Stimulated activated CD8-positive, alpha-beta memory T cell treated with anti-CD3 and anti-CD28 coated beads, Interleukin-2, amount 100 ng/mL, for 1 hour (primary cell): Measurements from ENCODE around the gene NEK8.

Source experiments
- DNase-seq, 2 donors: peaks; one replicate each; pipeline ENCODE4 v3.0.0-alpha.2; 2020; ENCODE audit warnings: low read depth in 2 of 2

The NEK8 gene

DNA sequence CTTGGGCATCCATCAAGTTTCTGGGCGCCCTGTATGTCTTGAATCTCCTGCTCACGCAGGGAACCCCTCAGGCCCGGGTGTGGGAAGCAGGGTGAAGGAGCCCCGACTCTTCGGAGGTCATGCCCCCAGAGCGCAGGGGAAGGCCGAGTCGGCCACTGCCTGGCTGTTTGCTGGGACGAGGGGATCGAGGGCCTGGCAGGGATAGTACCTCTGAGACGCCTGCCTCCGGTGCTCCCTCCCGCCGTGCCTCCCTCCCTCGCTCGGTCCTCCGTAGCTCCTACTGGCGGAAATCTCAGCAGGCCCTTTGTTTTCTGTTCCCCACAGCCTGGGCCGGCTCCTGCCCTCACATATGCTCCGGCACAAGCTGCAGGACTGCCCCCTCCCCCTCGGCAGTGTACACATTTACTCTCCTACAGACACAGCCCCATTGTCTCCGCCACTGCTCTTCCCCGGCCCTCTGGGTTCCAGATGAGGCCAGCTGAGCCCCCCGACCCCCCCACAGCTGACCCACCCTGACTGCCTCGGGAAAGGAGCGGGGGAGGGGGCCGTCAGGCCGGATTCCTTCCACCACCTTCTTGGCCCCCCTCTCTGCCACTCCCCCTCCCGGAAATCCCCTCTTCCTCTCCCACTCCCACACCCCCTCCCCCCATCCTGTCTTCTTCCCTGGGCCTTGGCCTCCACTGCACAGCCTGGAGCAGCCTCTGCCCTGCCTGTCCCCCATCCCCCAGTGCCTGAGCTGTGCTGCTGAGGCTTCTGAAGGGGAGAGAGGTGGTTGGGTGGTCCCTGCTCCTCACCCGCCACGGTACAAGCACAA is 16.6 kb downstream of the NEK8 start:
- DNase-seq, result no peak

DNA sequence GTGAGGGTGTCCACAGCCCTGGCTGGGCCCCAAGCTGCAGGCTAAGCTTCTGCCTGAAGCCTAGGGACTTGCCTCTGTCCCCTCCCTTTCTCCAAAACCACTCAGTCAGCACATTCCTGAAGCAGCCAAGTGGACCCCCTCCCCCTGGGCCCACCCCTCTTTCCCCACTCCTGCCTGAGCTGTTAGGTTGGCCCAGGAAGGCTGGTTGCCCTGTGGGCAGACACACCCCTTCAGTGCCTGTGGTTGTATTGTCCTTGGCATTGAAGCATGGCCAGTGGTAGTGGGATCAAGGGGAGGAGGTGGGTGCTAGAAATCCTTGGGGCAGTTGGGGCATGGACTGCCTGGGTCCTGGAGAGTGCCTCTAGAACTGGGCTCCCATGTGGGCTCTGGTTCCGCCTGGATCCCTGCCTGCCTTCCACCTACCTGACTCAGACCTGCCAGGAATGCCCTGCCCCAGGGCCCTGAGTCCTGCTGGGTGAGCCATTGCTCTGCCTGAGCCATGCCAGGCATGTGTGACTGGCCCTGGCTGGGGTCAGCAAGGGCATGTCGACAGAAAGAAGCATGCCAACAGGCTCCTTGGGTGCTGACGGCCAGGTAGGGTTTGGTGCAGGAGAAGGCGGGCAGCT is 17.3 kb downstream of the NEK8 start:
- DNase-seq, result no peak

DNA sequence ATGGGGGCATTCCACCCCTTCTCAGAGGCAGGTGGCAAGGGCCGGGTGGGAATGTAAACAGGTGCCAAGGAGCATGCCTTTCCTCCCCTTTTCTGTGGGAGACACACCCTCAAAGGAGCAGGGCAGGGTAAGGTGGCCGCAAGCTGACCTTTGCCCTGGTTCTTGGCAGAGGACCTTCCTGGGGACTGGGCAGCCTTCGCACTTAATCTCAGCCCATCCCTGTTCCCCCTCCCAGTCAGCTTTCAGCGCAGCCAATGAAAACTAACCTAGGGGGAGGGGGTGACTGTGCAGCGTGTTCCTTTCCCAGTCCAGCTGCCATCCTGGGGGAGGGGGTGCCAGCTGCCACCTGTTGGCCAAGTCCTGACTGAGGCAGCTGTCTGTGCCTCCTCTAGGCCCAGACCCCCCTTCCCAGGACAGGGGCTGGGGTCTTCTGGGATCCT is 18.0 kb downstream of the NEK8 start:
- DNase-seq, result no peak

DNA sequence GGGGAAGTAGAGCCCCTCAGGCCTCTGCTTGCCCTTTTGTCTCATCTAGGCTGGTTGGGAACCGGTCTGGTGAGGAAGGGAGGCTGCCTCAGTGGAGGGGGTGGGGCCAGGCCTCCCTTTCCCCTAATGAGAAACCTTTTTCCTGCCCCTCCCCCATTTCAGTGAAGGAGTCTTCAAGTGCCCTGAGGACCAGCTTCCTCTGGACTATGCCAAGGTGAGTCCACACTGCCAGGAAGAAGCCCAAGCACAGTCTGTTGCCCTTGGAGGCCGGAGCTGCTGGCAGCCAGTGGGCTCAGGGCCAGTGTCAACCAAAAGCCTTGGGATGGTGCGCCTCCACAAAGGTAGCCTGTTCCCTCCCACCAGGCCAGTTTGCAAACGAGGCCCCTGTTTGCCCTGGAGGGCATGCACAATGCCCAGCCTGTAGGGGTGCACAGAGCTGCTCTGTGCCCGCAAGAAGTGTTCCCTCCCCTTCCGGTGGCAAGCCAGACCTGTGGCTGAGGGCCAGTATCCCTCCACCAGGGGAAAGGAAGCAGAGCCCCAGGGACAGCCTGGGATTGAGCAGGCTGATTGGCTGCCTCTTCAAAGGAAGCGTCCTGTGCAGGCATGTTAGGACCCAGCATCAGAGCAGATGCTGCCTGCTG is 18.6 kb downstream of the NEK8 start:
- DNase-seq, result no peak

DNA sequence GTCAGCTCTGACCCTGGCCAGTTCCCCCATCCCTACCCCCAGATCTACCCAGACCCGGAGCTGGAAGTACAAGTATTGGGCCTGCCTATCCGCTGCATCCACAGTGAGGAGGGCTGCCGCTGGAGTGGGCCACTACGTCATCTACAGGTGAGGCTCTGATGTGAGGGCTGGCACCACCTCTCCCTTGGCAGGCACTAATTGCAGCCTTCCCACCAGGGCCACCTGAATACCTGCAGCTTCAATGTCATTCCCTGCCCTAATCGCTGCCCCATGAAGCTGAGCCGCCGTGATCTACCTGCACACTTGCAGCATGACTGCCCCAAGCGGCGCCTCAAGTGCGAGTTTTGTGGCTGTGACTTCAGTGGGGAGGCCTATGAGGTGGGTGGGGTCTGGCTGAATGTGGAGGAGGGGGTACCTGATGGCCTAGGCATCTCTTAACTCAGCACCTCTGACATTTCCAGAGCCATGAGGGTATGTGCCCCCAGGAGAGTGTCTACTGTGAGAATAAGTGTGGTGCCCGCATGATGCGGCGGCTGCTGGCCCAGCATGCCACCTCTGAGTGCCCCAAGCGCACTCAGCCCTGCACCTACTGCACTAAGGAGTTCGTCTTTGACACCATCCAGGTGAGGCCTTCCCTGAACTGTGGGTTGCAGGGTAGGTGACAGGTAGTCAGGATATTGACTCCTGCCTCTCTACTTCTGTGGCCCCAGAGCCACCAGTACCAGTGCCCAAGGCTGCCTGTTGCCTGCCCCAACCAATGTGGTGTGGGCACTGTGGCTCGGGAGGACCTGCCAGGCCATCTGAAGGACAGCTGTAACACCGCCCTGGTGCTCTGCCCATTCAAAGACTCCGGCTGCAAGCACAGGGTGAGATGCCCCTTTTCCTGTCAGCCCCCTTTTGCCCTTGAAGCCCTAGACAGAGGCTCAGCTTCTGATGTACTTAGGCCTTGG is 19.5 kb downstream of the NEK8 start:
- no peak for DNase-seq

DNA sequence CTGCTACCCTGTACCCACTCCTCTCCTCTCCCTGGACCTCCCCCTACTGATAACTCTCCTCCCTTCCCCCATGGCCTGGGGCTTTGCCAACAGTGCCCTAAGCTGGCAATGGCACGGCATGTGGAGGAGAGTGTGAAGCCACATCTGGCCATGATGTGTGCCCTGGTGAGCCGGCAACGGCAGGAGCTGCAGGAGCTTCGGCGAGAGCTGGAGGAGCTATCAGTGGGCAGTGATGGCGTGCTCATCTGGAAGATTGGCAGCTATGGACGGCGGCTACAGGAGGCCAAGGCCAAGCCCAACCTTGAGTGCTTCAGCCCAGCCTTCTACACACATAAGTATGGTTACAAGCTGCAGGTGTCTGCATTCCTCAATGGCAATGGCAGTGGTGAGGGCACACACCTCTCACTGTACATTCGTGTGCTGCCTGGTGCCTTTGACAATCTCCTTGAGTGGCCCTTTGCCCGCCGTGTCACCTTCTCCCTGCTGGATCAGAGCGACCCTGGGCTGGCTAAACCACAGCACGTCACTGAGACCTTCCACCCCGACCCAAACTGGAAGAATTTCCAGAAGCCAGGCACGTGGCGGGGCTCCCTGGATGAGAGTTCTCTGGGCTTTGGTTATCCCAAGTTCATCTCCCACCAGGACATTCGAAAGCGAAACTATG is 20.4 kb downstream of the NEK8 start:
- DNase-seq, result no peak

DNA sequence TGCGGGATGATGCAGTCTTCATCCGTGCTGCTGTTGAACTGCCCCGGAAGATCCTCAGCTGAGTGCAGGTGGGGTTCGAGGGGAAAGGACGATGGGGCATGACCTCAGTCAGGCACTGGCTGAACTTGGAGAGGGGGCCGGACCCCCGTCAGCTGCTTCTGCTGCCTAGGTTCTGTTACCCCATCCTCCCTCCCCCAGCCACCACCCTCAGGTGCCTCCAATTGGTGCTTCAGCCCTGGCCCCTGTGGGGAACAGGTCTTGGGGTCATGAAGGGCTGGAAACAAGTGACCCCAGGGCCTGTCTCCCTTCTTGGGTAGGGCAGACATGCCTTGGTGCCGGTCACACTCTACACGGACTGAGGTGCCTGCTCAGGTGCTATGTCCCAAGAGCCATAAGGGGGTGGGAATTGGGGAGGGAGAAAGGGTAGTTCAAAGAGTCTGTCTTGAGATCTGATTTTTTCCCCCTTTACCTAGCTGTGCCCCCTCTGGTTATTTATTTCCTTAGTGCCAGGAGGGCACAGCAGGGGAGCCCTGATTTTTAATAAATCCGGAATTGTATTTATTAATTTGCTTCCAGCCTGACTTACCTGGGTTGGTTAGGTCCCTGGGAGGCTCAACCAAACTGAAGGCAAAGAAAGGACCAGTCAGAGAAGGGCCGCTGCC is 21.1 kb downstream of the NEK8 start:
- no peak for DNase-seq

DNA sequence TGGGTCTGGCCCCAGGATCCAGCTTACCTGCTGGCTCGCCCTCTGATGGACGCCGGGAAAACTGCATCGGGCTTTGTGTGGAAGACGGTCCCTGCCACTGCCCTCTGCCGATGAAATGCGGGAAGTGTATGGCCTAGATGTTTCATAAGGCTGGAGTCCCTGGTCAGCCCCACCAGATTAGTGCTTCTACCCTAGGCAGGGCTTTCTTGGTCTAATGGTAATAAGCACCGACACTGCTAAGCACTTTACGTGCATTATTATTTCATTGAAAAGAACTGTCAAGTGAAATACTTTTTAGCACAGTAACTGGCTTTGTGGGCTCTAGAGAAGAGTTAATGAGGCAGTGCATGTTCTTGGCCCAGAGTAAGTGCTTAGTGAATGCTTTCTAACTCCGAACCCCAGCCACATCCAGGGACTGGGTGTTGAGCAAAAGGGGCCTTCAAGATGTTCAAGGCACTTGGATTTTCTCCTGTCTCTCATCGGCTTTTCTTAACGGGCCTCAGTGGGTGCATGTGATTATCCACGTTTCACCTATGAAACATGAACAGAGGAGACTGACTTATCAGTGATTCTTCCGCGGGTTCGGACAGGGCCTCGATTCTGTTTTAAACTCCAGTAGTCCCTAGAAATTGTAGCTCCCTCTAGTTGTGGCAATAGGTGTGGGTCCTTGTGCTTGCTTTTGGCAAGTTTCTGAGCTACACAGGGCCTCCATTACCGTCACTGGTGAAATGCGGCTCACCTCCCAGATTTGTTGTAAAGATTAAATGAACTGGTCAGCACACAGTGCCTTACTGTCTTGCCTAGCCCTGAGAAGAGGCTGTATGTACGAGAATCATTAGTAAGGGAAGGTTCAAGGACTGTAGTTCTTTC is 21.8 kb downstream of the NEK8 start:
- DNase-seq, result peak; percentile 73 to 76

DNA sequence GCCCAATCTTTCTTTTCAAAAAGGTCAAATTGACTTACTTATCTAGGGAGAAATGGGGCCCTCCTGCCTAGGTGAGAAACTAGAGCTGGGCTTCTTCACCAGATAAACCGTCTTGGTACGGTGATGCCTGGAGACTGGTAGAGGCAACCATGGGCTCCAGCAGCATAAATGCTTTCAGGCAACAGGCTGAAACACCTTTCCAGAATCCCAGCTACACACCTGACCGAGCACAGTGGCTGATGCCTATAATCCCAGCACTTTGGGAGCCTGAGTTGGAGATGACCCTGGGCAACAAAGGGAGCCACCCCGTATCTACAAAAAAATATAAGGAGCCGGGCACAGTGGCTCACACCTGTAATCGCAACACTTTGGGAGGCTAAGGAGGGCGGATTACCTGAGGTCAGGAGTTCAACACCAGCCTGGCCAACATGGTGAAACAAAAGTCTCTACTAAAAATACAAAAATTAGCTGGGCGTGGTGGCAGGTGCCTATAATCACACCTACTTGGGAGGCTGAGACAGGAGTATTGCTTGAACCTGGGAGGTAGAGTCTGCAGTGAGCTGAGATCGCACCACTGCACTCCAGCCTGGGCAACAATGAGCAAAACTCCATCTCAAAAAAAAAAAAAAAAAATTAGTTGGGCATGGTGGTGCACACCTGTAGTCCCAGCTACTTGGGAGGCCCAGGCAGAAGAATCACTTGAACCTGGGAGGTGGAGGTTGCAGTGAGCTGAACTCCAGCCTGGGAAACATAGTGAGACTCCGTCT is 23.2 kb downstream of the NEK8 start:
- no peak for DNase-seq

DNA sequence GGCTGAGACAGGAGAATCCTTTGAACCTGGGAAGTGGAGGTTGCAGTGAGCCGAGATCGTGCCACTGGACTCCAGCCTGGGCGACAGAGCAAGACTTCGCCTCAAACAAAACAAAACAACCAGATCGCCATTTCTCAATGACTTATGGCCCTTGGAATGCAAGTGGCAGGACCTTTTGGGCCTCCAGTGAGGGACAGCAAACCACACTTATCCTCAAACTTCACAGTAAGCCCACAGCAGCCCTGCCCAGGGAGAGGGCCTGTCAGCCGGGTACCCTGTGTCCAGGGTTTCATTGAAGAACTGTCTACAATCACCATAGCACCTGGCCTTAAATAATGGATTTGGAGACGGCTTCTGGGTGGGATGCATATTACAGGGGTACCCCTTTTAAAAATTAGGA is 26.9 kb downstream of the NEK8 start:
- no peak for DNase-seq

DNA sequence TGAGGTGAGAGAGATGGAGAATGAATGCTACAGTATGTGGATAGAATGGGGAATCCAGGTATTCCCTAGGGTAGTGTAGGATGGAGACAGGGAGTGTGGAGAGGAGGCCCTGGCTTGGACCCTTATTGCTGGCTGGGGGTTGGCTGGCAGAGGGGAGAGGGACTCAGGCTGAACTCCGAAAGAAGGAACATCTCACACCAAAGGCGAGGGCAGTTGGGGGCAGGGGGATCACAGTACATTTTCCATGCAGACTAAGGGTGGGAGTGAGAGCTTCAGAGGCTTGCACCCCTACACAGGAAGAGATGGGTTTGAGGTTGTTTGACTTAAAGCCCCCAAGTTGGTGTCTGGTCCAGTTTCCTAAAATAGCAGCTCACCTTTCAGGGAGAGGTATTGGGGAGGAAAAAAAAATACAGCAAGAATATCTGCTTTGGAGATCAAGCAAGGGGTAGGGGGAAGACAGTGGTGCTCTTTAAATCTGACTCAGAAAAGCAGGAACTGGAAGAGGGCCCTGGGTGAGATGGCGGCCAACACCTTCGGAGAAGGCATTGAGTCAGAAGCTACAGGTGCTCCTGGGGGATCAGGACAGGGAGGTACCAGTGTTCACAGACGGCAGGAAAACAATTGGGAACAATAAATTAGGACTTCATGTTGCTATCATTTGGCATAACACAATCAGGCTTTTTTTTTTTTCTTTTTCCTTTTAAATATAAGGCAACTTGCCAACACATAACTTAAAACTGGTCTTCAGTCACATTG is 27.6 kb downstream of the NEK8 start:
- no peak for DNase-seq

DNA sequence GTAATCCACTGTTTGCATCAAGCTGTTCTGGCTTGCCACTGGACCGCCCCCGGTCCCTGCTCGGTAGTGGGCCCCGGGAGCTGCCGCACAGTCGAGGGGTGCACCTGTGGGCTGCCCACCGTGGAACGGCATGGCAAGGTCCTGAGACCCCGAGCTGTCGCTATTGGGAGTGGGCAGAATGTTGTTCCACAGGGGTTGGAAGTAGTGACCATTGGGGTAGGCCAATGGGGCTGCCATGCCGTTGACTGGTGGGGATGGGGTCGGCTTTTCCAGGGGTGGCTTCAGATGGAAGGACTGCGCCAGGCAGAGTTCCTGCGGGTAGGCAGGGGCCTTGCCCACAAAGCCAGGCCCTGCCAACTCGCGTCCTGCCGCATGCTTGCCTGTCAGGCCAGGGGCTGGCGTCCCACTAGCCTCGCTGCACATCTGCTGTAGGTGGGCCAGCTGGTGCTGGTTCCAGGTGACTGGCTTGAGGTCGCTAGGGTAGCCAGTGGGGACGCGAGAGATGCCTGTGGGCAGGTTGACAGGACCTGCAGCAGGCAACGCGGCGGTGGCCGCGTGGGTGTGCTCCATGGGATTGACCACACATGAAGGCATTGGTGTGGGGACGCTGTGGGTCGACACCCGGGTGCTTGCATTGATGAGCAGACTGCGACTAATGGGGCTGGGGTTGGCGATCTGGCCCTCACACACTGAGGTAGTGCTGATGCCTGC is 30.0 kb downstream of the NEK8 start:
- no peak for DNase-seq

DNA sequence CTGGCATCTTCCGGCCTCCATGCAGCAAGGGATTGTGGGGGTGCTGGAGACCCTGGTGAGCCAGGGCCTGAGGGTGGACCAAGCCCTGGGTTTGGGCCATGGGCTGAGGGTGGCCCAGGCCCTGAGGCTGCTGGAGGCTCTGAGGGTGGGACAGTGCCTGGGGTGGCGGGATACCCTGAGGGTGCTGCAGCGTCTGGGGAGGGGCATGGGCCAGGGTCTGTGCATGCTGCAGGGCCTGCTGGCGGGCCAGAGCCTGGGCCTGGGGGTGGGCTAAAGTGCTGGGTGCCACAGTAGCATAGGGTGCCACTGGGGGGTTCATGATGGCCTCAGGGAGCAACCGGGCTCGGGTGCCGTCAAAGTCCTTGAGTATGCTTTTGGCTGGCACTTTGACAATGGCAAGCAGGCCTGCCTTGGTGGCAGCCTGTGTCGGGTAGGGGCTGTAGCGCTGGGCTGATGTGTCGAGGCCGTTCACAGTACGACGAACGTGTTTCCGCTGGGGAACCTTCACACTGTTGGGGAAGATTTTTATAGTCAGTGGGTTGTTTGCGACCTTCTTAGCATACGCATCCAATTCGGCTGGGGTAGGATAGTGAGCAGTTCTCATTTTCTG is 30.8 kb downstream of the NEK8 start:
- no peak for DNase-seq

DNA sequence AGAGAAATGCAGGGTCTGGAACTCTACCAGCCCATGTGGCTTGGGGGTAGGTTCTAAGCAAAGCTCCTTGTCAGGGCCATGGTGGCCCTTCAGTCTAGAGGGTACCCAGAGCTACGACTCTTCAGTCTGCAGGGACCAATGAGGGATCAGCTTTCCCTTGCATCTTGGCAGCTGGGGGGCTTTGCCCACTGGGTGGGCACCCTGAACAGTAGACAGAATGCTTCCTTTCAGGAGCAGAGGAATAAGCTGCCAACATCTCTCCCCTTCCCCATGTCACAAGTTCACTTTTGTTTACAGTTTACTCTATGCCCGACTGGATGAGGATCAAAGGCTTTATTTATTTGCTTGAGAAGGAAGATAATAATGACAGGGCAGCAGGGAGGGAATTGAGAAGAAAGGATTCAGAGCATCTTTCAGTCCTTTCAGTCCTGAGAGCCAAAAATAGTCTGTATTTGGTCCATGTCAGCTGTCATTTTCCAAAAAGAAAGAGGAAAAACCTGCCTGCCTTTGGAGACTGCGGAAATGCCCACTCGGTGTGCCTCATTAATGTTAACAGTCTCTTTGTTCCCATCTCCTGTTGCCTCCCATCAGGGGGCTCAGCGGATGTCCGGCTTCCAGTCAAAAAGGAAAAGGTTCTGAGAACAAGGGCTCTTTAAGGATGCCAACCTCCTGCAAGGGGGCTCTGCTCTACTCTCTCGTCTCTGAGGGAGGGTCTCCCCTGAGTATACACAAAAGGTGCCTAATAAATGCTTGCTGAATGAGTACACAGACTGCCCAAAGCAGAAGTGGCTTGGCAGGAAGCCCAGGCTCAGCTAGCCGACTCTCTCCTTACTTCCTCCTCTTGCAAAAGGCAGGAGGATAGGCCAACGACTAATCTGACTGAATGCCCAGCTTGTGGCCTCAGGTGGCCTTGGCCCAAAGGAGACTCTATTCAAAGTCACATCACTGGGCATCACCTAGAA is 32.3 kb downstream of the NEK8 start:
- DNase-seq, result no peak

DNA sequence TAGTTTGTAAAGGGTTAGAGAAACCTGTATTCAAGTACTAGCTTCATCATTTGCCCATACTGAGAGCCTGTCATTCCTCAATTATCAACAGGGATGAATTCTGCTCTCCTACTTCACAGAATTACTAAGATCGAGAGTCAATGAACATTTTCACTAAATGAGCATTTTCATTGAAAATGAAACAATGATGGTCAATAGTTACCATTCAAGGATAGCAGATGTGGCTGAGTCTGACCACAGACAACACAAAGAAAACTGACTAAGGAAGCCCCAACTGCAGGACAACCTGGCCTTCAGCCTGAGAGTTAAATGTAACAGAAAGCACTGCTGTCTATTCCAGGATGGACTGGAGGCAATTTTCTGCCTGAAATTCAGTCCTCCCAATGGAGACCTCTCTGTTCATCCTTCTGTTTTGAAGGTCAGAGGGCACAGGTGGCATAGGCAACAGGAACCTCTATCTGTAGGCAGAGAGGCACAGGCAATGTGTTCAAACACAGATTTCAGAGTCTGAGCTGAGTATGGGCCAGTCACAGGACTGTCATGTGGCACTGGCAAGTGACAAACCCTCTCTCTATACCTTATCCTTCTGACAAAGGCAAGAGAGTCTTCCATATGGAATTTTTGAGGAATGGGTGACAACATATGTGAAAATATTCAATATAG is 34.7 kb downstream of the NEK8 start:
- no peak for DNase-seq
